HG03139 (cell line): ENCODE results near the gene CARD8.

ENCODE experiments used
- ATAC-seq: cut with Tn5 transposase; IDR thresholded peaks from one replicate; pipeline ENCODE4 v1.9.1; 2021; ENCODE audit not compliant: unreplicated experiment

Gene CARD8

DNA sequence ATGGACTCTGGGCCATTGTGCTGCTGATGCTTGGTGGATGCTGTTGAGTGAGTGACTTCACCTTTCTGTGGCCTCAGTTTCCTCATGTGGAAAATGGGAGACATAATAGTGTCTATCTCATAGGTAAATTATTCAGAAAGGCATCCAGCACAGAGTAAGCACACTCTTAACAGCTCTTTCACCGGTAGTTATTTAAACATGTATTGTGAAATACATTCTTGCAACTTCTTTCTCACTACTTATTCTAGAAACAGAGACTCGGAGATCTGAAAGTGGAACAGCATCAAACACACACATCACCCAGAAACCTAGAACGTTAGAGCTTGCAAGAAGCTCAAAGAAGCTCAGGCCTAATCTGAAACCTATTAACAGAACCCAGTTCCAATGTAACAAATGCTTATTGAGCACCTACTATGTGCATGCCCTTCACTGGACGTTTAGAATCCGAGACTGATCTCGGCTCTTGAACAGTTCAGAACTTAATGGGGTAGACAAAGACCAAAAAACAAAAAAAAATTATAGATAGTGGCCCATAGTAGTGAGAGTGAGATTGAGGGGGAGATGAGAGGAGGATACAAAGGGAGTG is 81.2 kb downstream of the CARD8 start:
- no peak for ATAC-seq

- no peak for ATAC-seq
Measured at GRCh38 chr19:48171710-48172109, 84.0 kb downstream of the CARD8 start.

DNA sequence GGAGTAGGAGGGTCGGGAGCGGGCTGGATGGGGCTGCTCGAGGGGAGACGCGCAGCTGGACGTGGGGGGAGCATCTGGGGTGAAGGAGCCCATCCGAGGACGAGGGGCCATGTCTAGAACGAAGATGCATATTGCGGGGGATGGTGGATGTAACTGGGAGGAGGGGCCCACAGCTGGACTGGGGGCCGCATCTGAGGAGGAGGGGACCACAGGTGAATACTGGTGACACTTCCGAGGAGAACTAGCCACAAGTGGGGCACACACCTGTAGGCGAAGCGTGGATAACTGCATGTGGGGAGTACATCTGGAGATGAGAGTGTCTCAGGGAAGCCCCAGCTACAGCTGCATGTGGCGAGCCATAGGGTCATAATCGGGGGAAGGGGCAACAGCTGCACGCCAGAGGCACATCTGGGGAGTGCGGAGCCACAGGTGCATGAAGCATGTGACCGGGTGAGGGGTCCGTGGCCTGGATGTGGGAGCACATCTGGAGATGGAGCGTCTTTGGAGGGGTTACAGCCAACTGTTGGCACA is 84.8 kb downstream of the CARD8 start:
- peak; percentile 5 for ATAC-seq

DNA sequence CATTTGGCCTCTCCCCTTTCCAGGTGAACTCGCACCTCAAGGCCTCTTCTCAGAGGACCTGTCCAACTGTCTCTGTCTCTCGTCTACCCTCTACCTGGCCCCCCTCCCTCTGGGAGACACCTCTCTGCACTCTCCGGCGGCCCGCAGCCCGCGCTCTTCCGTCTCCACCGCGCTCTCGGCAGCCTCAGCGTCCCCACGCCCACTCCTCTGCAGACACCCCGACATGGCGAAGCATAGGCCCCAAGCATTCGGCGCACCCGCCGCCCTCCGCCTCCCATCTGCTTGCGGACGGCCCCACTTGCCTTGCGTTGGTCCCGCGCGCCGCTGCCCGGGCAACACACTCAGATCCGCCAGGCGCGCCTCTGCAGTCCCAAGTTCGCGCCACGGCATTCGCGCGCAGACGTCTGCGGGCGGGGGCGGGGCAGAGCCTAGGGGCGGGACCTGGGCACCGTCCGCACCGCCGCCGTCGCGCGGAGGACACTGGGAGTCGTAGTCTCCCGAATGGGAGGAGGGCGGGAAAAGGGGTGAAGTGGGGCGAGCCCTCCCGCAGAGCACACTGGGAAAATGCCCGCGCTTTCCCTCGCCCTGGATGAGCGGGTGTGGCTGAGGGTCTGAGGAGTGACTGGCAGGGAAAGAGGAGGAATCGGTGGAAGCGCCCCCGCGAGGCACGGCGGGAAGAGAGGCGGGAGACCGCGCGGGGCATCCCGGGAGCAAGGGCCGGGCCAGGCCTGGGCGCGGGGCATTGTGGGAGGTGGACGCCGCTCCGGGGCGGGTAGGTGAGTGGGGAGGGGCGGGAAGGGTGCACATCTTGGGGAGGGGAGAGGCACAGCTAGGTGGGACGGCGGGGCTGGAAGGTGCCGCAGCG is 85.5 kb downstream of the CARD8 start, which contains the start of the genes LIG1 and ZSWIM9:
LIG1 (minus strand) TSS at position 406 of the 865 bp plus-strand sequence. CDS start 4,778 bp downstream, outside the sequence.
ZSWIM9 (plus strand) TSS at position 742 of the 865 bp plus-strand sequence. CDS start 1,123 bp downstream, outside the sequence.
- peak; percentile 61 for ATAC-seq

- ATAC-seq = peak; percentile 17
Measured at GRCh38 chr19:48169578-48169938, 86.2 kb downstream of the CARD8 start.

DNA sequence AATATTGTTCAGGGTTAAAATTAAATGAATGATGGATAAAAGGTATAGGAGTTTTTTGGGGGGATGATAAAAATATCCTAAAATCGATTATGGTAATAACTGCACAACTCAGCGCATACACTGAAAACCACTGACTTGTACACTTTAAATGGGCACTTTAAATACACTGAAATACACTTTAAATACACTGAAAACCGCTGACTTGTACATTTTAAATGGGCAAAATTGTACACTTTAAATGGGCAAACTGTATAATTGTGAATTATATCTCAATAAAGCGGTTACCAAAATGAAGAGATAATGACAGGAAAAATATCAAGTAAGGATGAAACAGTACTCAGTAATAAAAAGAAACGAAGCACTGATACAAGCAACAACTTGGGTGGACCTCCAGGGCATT is 87.0 kb downstream of the CARD8 start:
- ATAC-seq = no peak

GRCh38 chr19:48158210-48158790 is 97.4 kb downstream of the CARD8 start:
- ATAC-seq = no peak
